K562 (cell line): ENCODE data around the gene MOCOS. TPM values are rescaled to one million over a fixed set of nuclear protein-coding genes. Genes with fewer than 3 reads are reported as not detected.
A peak's percentile ranks its signal among the peaks of the same experiment; 100 is the strongest.

Experiments used
- CBFA2T3 ChIP-seq: fragments of 450-650 bp; IDR thresholded peaks from 2 replicates; pipeline ENCODE4 v1.6.1; 2017
- CSDE1 ChIP-seq, 2 experiments: fragments of 450-650 bp; IDR thresholded peaks; 2 replicates each; pipeline ENCODE4 v1.6.1; 2016; ENCODE audit warnings: mild to moderate bottlenecking in 1 of 2
- MYNN ChIP-seq, 2 experiments: sonication (generic); formaldehyde crosslinking in 1 of 2; IDR thresholded peaks; 2 replicates each; pipeline versions ENCODE4 v1.5.0 to v1.6.1; 2016 to 2020; ENCODE audit warnings: antibody characterized with exemption in 1 of 2, missing genetic modification reagents in 1 of 2
- SETDB1 ChIP-seq: IDR thresholded peaks from one replicate; pipeline ENCODE4 v1.6.1; 2012; ENCODE audit warnings: low read length, control low read depth, inconsistent platforms
- TEAD1 ChIP-seq, 2 experiments: fragments of 450-650 bp in 1 of 2; sonication (generic) in 1 of 2; formaldehyde crosslinking; IDR thresholded peaks; 2 replicates each; pipeline versions ENCODE4 v1.4.0 to v1.8.0; 2020 to 2022; ENCODE audit warnings: mild to moderate bottlenecking in 2 of 2, missing genetic modification reagents in 1 of 2
- U2AF2 ChIP-seq: fragments of 200-400 bp; formaldehyde crosslinking; optimal IDR thresholded peaks from 2 replicates; pipeline ENCODE3; 2017; ENCODE audit warnings: low read depth, mild to moderate bottlenecking, low read length
- polyA plus RNA-seq, 8 experiments: library from polyadenylated mRNA; depleted of rRNA in 4 of 8; stranded (reverse) in 5 of 8; unstranded in 3 of 8; fragments of >200 nt; fragmentation: Nextera tagmentation in 2 of 8; fragmentation: Illumina TruSeq in 1 of 8; extraction: Ambion mirVana in 2 of 8; extraction: Trizol in 1 of 8; gene quantifications; 2 replicates each; pipeline versions ENCODE4 v1.2.1 to v1.2.3, GENCODE V29; 2011 to 2014; ENCODE audit warnings: inconsistent platforms in 1 of 8, missing spikeins in 1 of 8
- total RNA-seq, 7 experiments: library from RNA; depleted of rRNA in 6 of 7; stranded (reverse); fragments of >200 nt in 6 of 7; fragmentation: Illumina TruSeq in 2 of 7; extraction: Trizol in 2 of 7; gene quantifications; 2 replicates each; pipeline versions ENCODE4 v1.2.1 to v1.2.3, GENCODE V29; 2011 to 2021; ENCODE audit warnings: low replicate concordance in 1 of 7
- TF ChIP-seq, protein P1 (sequence below): fragments of 200-800 bp; sonication (Bioruptor generic); IDR thresholded peaks from 2 replicates; pipeline ENCODE4 v1.6.1; 2017; ENCODE audit warnings: missing genetic modification characterization, missing compliant biosample characterization
- TF ChIP-seq, protein P2 (sequence below), 2 experiments: fragments of 450-650 bp in 1 of 2; sonication (generic) in 1 of 2; formaldehyde crosslinking in 1 of 2; IDR thresholded peaks; 2 replicates each; pipeline versions ENCODE4 v1.7.1 to v1.9.0; 2016 to 2022; ENCODE audit warnings: inconsistent platforms in 1 of 2, mild to moderate bottlenecking in 1 of 2, missing genetic modification reagents in 1 of 2
- TF ChIP-seq, protein P3 (sequence below): fragments of 450-650 bp; IDR thresholded peaks from 2 replicates; pipeline ENCODE4 v1.6.1; 2018; ENCODE audit warnings: mild to moderate bottlenecking, low read depth; ENCODE audit not compliant: partially characterized antibody

Gene MOCOS
- total and polyA plus RNA-seq, 9 of the 15 experiments (the other 6 are each of a cell fraction or from before 2014, with no cell fraction given) = 4.5 to 12.4 (median 9.1) TPM

- TF ChIP-seq, protein P1, sequence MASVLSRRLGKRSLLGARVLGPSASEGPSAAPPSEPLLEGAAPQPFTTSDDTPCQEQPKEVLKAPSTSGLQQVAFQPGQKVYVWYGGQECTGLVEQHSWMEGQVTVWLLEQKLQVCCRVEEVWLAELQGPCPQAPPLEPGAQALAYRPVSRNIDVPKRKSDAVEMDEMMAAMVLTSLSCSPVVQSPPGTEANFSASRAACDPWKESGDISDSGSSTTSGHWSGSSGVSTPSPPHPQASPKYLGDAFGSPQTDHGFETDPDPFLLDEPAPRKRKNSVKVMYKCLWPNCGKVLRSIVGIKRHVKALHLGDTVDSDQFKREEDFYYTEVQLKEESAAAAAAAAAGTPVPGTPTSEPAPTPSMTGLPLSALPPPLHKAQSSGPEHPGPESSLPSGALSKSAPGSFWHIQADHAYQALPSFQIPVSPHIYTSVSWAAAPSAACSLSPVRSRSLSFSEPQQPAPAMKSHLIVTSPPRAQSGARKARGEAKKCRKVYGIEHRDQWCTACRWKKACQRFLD (CRISPR knock-in tag) = no peak
- no peak for TF ChIP-seq U2AF2
- no peak for TF ChIP-seq TEAD1 (CRISPR knock-in tag; IDR thresholded peaks at IDR 0.05)
- TF ChIP-seq CBFA2T3 = peak; percentile 97
- TF ChIP-seq MYNN (IDR thresholded peaks at IDR 0.05) = peak; percentile 84; the same call in 1 of the 2 replicates
- TF ChIP-seq MYNN (CRISPR knock-in tag; IDR thresholded peaks at IDR 0.05) = no peak
- no peak for TF ChIP-seq SETDB1
- TF ChIP-seq, protein P2, sequence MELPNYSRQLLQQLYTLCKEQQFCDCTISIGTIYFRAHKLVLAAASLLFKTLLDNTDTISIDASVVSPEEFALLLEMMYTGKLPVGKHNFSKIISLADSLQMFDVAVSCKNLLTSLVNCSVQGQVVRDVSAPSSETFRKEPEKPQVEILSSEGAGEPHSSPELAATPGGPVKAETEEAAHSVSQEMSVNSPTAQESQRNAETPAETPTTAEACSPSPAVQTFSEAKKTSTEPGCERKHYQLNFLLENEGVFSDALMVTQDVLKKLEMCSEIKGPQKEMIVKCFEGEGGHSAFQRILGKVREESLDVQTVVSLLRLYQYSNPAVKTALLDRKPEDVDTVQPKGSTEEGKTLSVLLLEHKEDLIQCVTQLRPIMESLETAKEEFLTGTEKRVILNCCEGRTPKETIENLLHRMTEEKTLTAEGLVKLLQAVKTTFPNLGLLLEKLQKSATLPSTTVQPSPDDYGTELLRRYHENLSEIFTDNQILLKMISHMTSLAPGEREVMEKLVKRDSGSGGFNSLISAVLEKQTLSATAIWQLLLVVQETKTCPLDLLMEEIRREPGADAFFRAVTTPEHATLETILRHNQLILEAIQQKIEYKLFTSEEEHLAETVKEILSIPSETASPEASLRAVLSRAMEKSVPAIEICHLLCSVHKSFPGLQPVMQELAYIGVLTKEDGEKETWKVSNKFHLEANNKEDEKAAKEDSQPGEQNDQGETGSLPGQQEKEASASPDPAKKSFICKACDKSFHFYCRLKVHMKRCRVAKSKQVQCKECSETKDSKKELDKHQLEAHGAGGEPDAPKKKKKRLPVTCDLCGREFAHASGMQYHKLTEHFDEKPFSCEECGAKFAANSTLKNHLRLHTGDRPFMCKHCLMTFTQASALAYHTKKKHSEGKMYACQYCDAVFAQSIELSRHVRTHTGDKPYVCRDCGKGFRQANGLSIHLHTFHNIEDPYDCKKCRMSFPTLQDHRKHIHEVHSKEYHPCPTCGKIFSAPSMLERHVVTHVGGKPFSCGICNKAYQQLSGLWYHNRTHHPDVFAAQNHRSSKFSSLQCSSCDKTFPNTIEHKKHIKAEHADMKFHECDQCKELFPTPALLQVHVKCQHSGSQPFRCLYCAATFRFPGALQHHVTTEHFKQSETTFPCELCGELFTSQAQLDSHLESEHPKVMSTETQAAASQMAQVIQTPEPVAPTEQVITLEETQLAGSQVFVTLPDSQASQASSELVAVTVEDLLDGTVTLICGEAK (IDR thresholded peaks at IDR 0.05) = no peak
- TF ChIP-seq, protein P2 (CRISPR knock-in tag; IDR thresholded peaks at IDR 0.05) = no peak
- TF ChIP-seq, protein P3, sequence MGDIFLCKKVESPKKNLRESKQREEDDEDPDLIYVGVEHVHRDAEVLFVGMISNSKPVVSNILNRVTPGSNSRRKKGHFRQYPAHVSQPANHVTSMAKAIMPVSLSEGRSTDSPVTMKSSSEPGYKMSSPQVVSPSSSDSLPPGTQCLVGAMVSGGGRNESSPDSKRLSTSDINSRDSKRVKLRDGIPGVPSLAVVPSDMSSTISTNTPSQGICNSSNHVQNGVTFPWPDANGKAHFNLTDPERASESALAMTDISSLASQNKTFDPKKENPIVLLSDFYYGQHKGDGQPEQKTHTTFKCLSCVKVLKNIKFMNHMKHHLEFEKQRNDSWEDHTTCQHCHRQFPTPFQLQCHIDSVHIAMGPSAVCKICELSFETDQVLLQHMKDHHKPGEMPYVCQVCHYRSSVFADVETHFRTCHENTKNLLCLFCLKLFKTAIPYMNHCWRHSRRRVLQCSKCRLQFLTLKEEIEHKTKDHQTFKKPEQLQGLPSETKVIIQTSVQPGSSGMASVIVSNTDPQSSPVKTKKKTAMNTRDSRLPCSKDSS = no peak
- TF ChIP-seq CSDE1 (IDR thresholded peaks at IDR 0.05) = no peak
Measured at GRCh38 chr18:36200354-36200771, 13.1 kb downstream of the MOCOS start (continued).
